GM19395 (cell line): Measurements from ENCODE around the gene PDCD7.
"Not testable (repeated sequence)": the region's sequence is repeated elsewhere in the genome, so short reads cannot be mapped to it uniquely, and the experiment has no call there.

Source experiments
- ATAC-seq: cut with Tn5 transposase; IDR thresholded peaks from one replicate; pipeline ENCODE4 v1.9.1; 2021; ENCODE audit warnings: mild to moderate bottlenecking, moderate library complexity; ENCODE audit not compliant: unreplicated experiment

Gene PDCD7

GRCh38 chr15:65076486-65077290 is 56.9 kb downstream of the PDCD7 start, which contains the start of gene KBTBD13:
TSS of gene KBTBD13 (plus strand) at chr15:65076746. CDS start at chr15:65076816, 70 bp downstream.
- ATAC-seq: no peak

GRCh38 chr15:65075607-65076395 is 57.8 kb downstream of the PDCD7 start:
- ATAC-seq: not testable (repeated sequence)

- not testable (repeated sequence) for ATAC-seq
Observed at GRCh38 chr15:65074946-65075345, 58.7 kb downstream of the PDCD7 start.

- ATAC-seq: no peak
Observed at GRCh38 chr15:65072617-65073016, 61.0 kb downstream of the PDCD7 start.

GRCh38 chr15:65072027-65072426 is 61.6 kb downstream of the PDCD7 start:
- no peak for ATAC-seq

- ATAC-seq: no peak
Observed at GRCh38 chr15:65071381-65071811, 62.2 kb downstream of the PDCD7 start.

- ATAC-seq: no peak
Observed at GRCh38 chr15:65069779-65070546, 63.6 kb downstream of the PDCD7 start.

GRCh38 chr15:65069179-65069578 is 64.4 kb downstream of the PDCD7 start:
- ATAC-seq: no peak

GRCh38 chr15:65068403-65068788 is 65.2 kb downstream of the PDCD7 start:
- ATAC-seq: no peak

GRCh38 chr15:65067645-65068402 is 65.8 kb downstream of the PDCD7 start, which contains the start of gene RASL12:
TSS of gene RASL12 (minus strand) at chr15:65067991. CDS start at chr15:65067835, 156 bp downstream.
- no peak for ATAC-seq
